Fibroblast of skin of scalp (primary cell): ENCODE data around the gene OR8H2. TPM values are rescaled to one million over a fixed set of nuclear protein-coding genes. Genes with fewer than 3 reads are reported as not detected.
"Not testable (repeated sequence)": the region's sequence is repeated elsewhere in the genome, so short reads cannot be mapped to it uniquely, and the experiment has no call there.

Experiments
- DNase-seq: peaks from one replicate; pipeline ENCODE4 v3.0.0-alpha.2; 2013
- polyA plus RNA-seq, 2 experiments: library from polyadenylated mRNA; unstranded; fragments of 120-200 nt; gene quantifications; one replicate each; pipeline ENCODE4 v1.2.1, GENCODE V29; 2013; ENCODE audit not compliant: insufficient read length in 2 of 2

OR8H2 gene
- polyA plus RNA-seq (2013, experiment 1 of 2; ENCODE audit: insufficient read length), result 0.05 TPM
- not detected for polyA plus RNA-seq (2013, experiment 2 of 2; ENCODE audit: insufficient read length)

- no peak for DNase-seq
Observed at GRCh38 chr11:56103210-56103737, at the start of gene OR8H2. TSS of gene OR8H2 (plus strand) at chr11:56103687. CDS start at chr11:56105043, 1,356 bp downstream.

- not testable (repeated sequence) for DNase-seq
Observed at GRCh38 chr11:56056366-56056765, 47.1 kb upstream of the OR8H2 start.

DNA sequence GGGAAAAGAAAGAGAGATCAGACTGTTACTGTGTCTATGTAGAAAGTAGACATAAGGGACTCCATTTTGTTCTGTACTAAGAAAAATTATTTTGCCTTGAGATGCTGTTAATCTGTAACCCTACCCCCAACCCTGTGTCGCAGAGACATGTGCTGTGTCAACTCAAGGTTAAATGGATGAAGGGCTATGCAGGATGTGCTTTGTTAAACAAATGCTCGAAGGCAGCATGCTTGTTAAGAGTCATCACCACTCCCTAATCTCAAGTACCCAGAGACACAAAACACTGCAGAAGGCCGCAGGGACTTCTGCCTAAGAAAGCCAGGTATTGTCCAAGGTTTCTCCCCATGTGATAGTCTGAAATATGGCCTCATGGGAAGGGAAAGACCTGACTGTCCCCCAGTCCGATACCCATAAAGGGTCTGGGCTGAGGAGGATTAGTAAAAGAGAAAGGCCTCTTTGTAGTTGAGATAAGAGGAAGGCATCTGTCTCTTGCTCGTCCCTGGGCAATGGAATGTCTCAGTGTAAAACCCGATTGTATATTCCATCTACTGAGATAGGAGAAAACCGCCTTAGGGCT, 45.7 kb upstream of the OR8H2 start:
- DNase-seq, result not testable (repeated sequence)

DNA sequence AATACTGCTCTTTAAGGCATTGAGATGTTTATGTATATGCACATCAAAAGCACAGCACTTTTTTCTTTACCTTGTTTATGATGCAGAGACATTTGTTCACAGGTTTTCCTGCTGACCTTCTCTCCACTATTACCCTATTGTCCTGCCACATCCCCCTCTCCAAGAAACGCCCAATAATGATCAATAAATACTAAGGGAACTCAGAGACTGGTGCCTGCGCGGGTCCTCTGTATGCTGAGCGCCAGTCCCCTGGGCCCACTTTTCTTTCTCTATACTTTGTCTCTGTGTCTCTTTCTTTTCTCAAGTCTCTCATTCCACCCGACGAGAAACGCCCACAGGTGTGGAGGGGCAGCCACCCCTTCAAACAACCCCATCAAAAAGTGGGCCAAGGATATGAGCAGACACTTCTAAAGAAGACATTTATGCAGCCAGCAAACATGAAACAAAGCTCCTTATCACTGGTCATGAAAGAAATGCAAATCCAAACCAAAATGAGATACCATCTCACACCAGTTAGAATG, 45.2 kb upstream of the OR8H2 start:
- not testable (repeated sequence) for DNase-seq

GRCh38 chr11:56066980-56067379, 36.5 kb upstream of the OR8H2 start:
- DNase-seq, result no peak

GRCh38 chr11:56089697-56090096, 13.8 kb upstream of the OR8H2 start:
- no peak for DNase-seq

DNA sequence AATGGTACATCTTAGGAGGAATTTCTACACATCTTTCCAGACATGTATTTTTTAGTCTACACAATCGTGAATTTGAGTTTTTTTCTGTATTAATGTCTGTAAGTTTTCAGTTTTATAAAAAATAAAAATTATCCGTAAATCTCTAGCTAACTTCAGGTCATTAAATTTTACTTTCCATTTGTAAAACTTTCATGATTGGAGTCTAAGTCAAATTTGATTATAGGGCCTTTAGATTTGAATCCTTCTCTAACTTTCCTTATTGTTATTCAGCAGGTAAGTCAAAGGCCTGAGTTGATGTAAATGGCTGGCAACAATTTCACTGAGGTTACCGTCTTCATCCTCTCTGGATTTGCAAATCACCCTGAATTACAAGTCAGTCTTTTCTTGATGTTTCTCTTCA, 10.5 kb upstream of the OR8H2 start, which contains the start of gene OR8I2:
OR8I2 (plus strand) TSS at position 301 of the 400 bp plus-strand sequence; CDS start at position 301, 0 bp downstream.
- DNase-seq, result no peak

DNA sequence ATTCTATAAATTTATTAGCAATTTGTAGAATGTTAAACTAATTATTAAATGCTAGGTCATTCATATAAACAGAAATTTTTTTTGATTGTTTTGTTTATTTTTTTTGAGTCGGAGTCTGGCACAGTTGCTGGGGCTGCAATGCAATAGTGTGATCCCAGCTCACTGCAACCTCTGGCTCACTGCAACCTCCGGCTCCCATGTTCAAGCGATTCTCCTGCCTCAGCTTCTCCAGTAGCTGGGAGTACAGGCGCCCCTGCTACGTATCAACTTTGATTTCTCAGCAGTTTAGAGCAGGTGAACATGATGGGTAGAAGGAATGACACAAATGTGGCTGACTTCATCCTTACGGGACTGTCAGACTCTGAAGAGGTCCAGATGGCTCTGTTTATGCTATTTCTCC, 18.6 kb downstream of the OR8H2 start, which contains the start of gene OR8H3:
OR8H3 (plus strand) TSS at position 301 of the 400 bp plus-strand sequence; CDS start at position 301, 0 bp downstream.
- DNase-seq, result no peak

GRCh38 chr11:56140151-56140661, 36.7 kb downstream of the OR8H2 start, which contains the start of gene OR8J3:
TSS of gene OR8J3 (minus strand) at chr11:56140201. CDS start at chr11:56137718, 2,483 bp downstream.
- no peak for DNase-seq

- DNase-seq, result not testable (repeated sequence)
Observed at GRCh38 chr11:56143681-56144080, 40.2 kb downstream of the OR8H2 start.

DNA sequence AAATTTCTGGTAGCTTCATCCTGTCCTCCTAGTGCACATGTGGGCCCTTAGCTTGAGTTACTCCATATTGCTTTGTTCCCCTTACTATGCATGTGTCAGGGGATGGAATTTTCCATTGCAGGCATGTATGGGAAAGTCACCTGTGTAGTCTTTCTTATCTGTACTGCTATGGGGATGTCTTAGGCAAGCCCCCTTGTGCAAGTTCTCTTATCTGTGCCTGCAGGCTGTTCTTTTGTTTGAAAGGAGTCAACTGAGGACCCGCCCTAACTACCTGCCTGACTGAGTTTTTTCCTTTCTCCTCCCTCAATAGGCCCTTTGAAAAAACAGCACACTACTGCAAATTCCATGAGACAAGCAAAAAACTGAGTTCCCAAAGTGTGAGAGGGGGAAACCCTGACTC, 47.9 kb downstream of the OR8H2 start:
- DNase-seq, result no peak

GRCh38 chr11:56152333-56152732, 48.8 kb downstream of the OR8H2 start:
- no peak for DNase-seq
